Nephron (organoid): ENCODE results near the gene PPP4R4.

Source experiments
- H3K27ac Mint-ChIP-seq, 3 experiments: 2 replicates each; pipeline ENCODE4 v1.8.0; 2020; ENCODE audit warnings: mixed read lengths in 3 of 3, mild to moderate bottlenecking in 2 of 3, moderate library complexity in 1 of 3
- H3K27me3 Mint-ChIP-seq: 2 replicates; pipeline ENCODE4 v1.8.0; 2021; ENCODE audit warnings: low read depth, mild to moderate bottlenecking, moderate library complexity, mixed read lengths
- H3K36me3 Mint-ChIP-seq: 2 replicates; pipeline ENCODE4 v1.8.0; 2020; ENCODE audit warnings: low read depth, mixed read lengths
- H3K4me1 Mint-ChIP-seq: 2 replicates; pipeline ENCODE4 v1.8.0; 2020; ENCODE audit warnings: mixed read lengths
- H3K4me3 Mint-ChIP-seq, 3 experiments: 2 replicates each; pipeline ENCODE4 v1.8.0; 2020; ENCODE audit warnings: mild to moderate bottlenecking in 3 of 3, mixed read lengths in 3 of 3, moderate library complexity in 2 of 3
- H3K9me3 Mint-ChIP-seq: 2 replicates; pipeline ENCODE4 v1.8.0; 2020; ENCODE audit warnings: mixed read lengths
- CTCF ChIP-seq, 3 experiments: fragments of 200-600 bp; sonication (generic); IDR thresholded peaks; one replicate each; pipeline ENCODE4 v1.5.0; 2021; ENCODE audit warnings: antibody characterized with exemption in 3 of 3; ENCODE audit not compliant: unreplicated experiment in 3 of 3

Gene PPP4R4

DNA sequence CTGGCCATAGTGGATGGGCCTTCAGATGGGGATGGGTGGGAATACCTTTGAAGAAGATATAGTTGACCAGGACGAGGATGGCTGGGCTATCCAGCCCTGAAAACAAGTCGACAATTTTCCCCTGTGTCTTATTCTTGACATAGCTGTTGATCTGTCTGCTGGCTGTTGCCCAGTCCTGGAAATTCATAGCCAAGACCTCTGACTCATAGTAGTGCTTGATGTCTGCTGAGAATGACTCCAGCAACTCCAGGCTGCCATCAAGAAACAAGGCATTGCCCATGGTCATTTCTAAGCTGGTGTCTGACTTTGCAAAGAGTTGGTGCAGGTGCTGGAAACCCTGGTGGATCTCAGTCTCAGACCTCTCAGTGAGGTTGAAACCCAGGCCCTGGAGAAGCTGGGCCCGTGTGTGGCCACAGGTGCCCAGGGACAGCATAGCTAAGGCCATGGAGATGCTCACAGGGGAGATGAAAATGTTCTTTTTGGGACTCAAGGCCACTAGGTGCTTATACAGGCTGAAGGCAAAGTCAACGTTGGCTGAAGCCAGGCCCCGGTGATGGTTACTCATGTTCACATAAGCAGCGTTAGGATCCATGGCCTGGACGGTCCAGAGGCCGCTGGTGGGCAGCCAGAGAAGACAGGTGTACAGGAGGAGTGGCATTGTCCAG, 140.0 kb downstream of the PPP4R4 start:
- H3K9me3 Mint-ChIP-seq = peaks cover 6% of the 10 kb centered on the region
- TF ChIP-seq CTCF (IDR thresholded peaks at IDR 0.05; ENCODE audit: unreplicated experiment in 3 of 3) = no peak
- no peak overlapping the region for H3K4me3 Mint-ChIP-seq
- no peaks in the 10 kb centered on the region for H3K4me1 Mint-ChIP-seq
- H3K27ac Mint-ChIP-seq = no peak overlapping the region
- H3K36me3 Mint-ChIP-seq = no peaks in the 10 kb centered on the region
- H3K27me3 Mint-ChIP-seq = peaks cover 5% of the 10 kb centered on the region

- H3K9me3 Mint-ChIP-seq = peaks cover 4% of the 10 kb centered on the region
- no peak for TF ChIP-seq CTCF (IDR thresholded peaks at IDR 0.05; ENCODE audit: unreplicated experiment in 3 of 3)
- H3K4me3 Mint-ChIP-seq = no peak overlapping the region
- no peak overlapping the region for H3K27ac Mint-ChIP-seq
- peaks cover 5% of the 10 kb centered on the region for H3K27me3 Mint-ChIP-seq
- H3K36me3 Mint-ChIP-seq = no peaks in the 10 kb centered on the region
- no peaks in the 10 kb centered on the region for H3K4me1 Mint-ChIP-seq
These were observed 140.8 kb downstream of the PPP4R4 start for GRCh38 chr14:94314890-94315289.

DNA sequence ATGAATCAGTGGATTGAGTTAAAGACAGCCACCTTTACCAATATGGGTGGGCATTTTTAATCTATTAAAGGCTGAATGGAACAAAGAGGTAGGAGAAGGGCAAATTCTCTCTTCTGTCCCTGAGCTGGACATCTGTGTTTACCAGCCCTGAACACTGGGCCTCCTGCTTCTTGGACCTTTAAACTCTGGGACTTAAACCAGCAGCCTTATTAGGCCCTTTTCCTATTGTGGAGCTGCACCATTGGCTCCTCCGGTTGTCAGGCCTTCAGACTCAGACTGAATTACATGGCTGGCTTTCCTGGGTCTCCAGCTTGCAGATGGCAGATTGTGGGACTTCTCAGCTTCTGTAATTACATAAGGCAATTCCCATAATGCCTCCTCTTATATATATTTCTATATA, 142.6 kb downstream of the PPP4R4 start:
- no peaks in the 10 kb centered on the region for H3K4me1 Mint-ChIP-seq
- peaks cover 4% of the 10 kb centered on the region for H3K9me3 Mint-ChIP-seq
- H3K27me3 Mint-ChIP-seq = peaks cover 8% of the 10 kb centered on the region
- no peak overlapping the region for H3K4me3 Mint-ChIP-seq
- H3K27ac Mint-ChIP-seq = no peak overlapping the region
- TF ChIP-seq CTCF (IDR thresholded peaks at IDR 0.05; ENCODE audit: unreplicated experiment in 3 of 3) = no peak
- H3K36me3 Mint-ChIP-seq = no peaks in the 10 kb centered on the region

GRCh38 chr14:94317259-94317658, 143.1 kb downstream of the PPP4R4 start:
- no peak for TF ChIP-seq CTCF (IDR thresholded peaks at IDR 0.05; ENCODE audit: unreplicated experiment in 3 of 3)
- Mint-ChIP-seq H3K4me1 (no peaks in the 10 kb centered on the region), H3K9me3 (peaks cover 4% of the 10 kb centered on the region)

DNA sequence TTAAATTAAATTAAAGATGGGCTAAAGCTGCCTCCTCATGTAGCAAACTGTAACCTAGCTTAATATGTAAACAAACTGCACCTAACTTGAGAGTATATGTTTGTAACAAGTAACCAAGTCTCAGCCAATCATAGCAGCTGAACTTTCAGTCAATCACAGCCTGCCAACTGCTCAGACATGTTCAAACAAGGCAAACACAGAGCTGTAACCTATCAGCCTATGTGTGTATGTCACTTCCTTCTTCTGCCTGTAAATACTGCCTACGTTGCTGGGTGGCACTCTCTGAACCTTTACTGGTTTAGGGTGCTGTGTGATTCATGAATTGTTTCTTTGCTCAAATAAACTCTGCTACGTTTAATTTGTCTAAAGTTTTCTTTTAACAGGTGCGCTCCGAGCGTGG, 146.1 kb downstream of the PPP4R4 start:
- Mint-ChIP-seq H3K9me3 (peaks cover 4% of the 10 kb centered on the region), H3K36me3 (no peaks in the 10 kb centered on the region), H3K4me1 (no peaks in the 10 kb centered on the region), H3K27ac (no peak overlapping the region), H3K4me3 (no peak overlapping the region), H3K27me3 (peaks cover 13% of the 10 kb centered on the region)
- TF ChIP-seq CTCF (IDR thresholded peaks at IDR 0.05; ENCODE audit: unreplicated experiment in 3 of 3) = no peak

More at GRCh38 chr14:94317259-94317658, 143.1 kb downstream of the PPP4R4 start:
- H3K4me3 Mint-ChIP-seq = no peak overlapping the region
- H3K36me3 Mint-ChIP-seq = no peaks in the 10 kb centered on the region
- peaks cover 8% of the 10 kb centered on the region for H3K27me3 Mint-ChIP-seq
- H3K27ac Mint-ChIP-seq = no peak overlapping the region
